ENCODE results near the gene CFAP54.
A peak's percentile ranks its signal among the peaks of the same experiment; 100 is the strongest.
"Not testable (repeated sequence)": the region's sequence is repeated elsewhere in the genome, so short reads cannot be mapped to it uniquely, and the experiment has no call there.

CFAP54 gene

GRCh38 chr12:96710127-96710745, 220.9 kb downstream of the CFAP54 start:
- peak; percentile 6 for TF ChIP-seq CTCF (conservative IDR thresholded peaks at IDR 0.05; ENCODE audit: low read depth, low read length)
- DNase-seq (ENCODE audit: low read depth): no peak
- H3K4me3 ChIP-seq (ENCODE audit: low read length): no peak overlapping the region

- no peak for TF ChIP-seq CTCF (conservative IDR thresholded peaks at IDR 0.05; ENCODE audit: low read depth, low read length)
- DNase-seq (ENCODE audit: low read depth): no peak
- no peak overlapping the region for H3K4me3 ChIP-seq (ENCODE audit: low read length)
Observed at GRCh38 chr12:96711364-96711763, 222.0 kb downstream of the CFAP54 start.

GRCh38 chr12:96714199-96714598, 224.8 kb downstream of the CFAP54 start:
- DNase-seq (ENCODE audit: low read depth): no peak
- no peak for TF ChIP-seq CTCF (conservative IDR thresholded peaks at IDR 0.05; ENCODE audit: low read depth, low read length)
- H3K4me3 ChIP-seq (ENCODE audit: low read length): no peak overlapping the region

- no peak for TF ChIP-seq CTCF (conservative IDR thresholded peaks at IDR 0.05; ENCODE audit: low read depth, low read length)
- DNase-seq (ENCODE audit: low read depth): no peak
- no peak overlapping the region for H3K4me3 ChIP-seq (ENCODE audit: low read length)
Observed at GRCh38 chr12:96719660-96720362, 230.4 kb downstream of the CFAP54 start.

- H3K4me3 ChIP-seq (ENCODE audit: low read length): no peak overlapping the region
- DNase-seq (ENCODE audit: low read depth): no peak
- TF ChIP-seq CTCF (conservative IDR thresholded peaks at IDR 0.05; ENCODE audit: low read depth, low read length): no peak
Observed at GRCh38 chr12:96720363-96720705, 231.0 kb downstream of the CFAP54 start.

- DNase-seq (ENCODE audit: low read depth); H3K4me3 ChIP-seq (ENCODE audit: low read length): not testable (repeated sequence)
Observed at GRCh38 chr12:96729466-96729865, 240.1 kb downstream of the CFAP54 start.

- TF ChIP-seq CTCF (conservative IDR thresholded peaks at IDR 0.05; ENCODE audit: low read depth, low read length): no peak
- H3K4me3 ChIP-seq (ENCODE audit: low read length): no peak overlapping the region
- DNase-seq (ENCODE audit: low read depth): no peak
Observed at GRCh38 chr12:96729886-96730285, 240.5 kb downstream of the CFAP54 start.
